Sigmoid colon (tissue), 4 donors: Measurements from ENCODE around the gene PLEKHA6.

Experiments used
- CTCF ChIP-seq, 4 experiments: fragments of 450-650 bp in 3 of 4; fragments of 200-600 bp in 1 of 4; IDR thresholded peaks; one replicate each; pipeline ENCODE4 v1.5.1; 2016 to 2019; ENCODE audit warnings: antibody characterized with exemption in 4 of 4, mild to moderate bottlenecking in 3 of 4, moderate library complexity in 2 of 4
- EP300 ChIP-seq, 4 donors: sonication (generic); formaldehyde crosslinking; IDR thresholded peaks; one replicate each; pipeline ENCODE4 v1.6.1; 2017; ENCODE audit warnings: antibody characterized with exemption in 4 of 4
- POLR2A ChIP-seq, 2 donors: fragments of 450-650 bp; IDR thresholded peaks; one replicate each; pipeline ENCODE4 v1.6.1; 2016; ENCODE audit warnings: antibody characterized with exemption in 2 of 2, mild to moderate bottlenecking in 2 of 2, moderate library complexity in 2 of 2

GRCh38 chr1:204359474-204360255, at the start of gene PLEKHA6:
- no peak for TF ChIP-seq CTCF (IDR thresholded peaks at IDR 0.05)
- TF ChIP-seq POLR2A (IDR thresholded peaks at IDR 0.05): no peak
- TF ChIP-seq EP300 (IDR thresholded peaks at IDR 0.05): no peak
